Measurements from ENCODE around the gene ABL1. TPM values are rescaled to one million over a fixed set of nuclear protein-coding genes. Genes with fewer than 3 reads are reported as not detected.

ABL1 gene
- total RNA-seq, 1 donor from 2014 or later = 121 TPM

- no peak for TF ChIP-seq CTCF (IDR thresholded peaks at IDR 0.05; ENCODE audit: unreplicated experiment)
- H3K36me3 Mint-ChIP-seq (ENCODE audit: low read depth, unreplicated experiment) = no peaks in the 10 kb centered on the region
- peaks cover 74% of the 10 kb centered on the region for H3K4me1 Mint-ChIP-seq (ENCODE audit: unreplicated experiment)
- no peak for DNase-seq (ENCODE audit: low spot score)
- H3K27me3 Mint-ChIP-seq (ENCODE audit: unreplicated experiment) = peaks cover 10% of the 10 kb centered on the region
- peak overlapping the region; percentile 48 for H3K27ac Mint-ChIP-seq (ENCODE audit: unreplicated experiment)
- no peaks in the 10 kb centered on the region for H3K9me3 Mint-ChIP-seq (ENCODE audit: unreplicated experiment)
- no peak overlapping the region for H3K4me3 Mint-ChIP-seq (ENCODE audit: unreplicated experiment)
Measured at GRCh38 chr9:130839132-130840111, 4.4 kb downstream of the ABL1 start.

GRCh38 chr9:130842545-130842944 lies 7.5 kb downstream of the ABL1 start:
- H3K36me3 Mint-ChIP-seq (ENCODE audit: low read depth, unreplicated experiment) = no peaks in the 10 kb centered on the region
- H3K4me3 Mint-ChIP-seq (ENCODE audit: unreplicated experiment) = no peak overlapping the region
- TF ChIP-seq CTCF (IDR thresholded peaks at IDR 0.05; ENCODE audit: unreplicated experiment) = no peak
- H3K27ac Mint-ChIP-seq (ENCODE audit: unreplicated experiment) = peak overlapping the region; percentile 36
- H3K27me3 Mint-ChIP-seq (ENCODE audit: unreplicated experiment) = peaks cover 7% of the 10 kb centered on the region
- DNase-seq (ENCODE audit: low spot score) = no peak
- H3K4me1 Mint-ChIP-seq (ENCODE audit: unreplicated experiment) = peaks cover 81% of the 10 kb centered on the region
- H3K9me3 Mint-ChIP-seq (ENCODE audit: unreplicated experiment) = no peaks in the 10 kb centered on the region

GRCh38 chr9:130843049-130843908 lies 8.2 kb downstream of the ABL1 start:
- no peaks in the 10 kb centered on the region for H3K9me3 Mint-ChIP-seq (ENCODE audit: unreplicated experiment)
- no peak for DNase-seq (ENCODE audit: low spot score)
- H3K4me3 Mint-ChIP-seq (ENCODE audit: unreplicated experiment) = peak overlapping the region; percentile 45
- H3K27ac Mint-ChIP-seq (ENCODE audit: unreplicated experiment) = peak overlapping the region; percentile 20
- H3K36me3 Mint-ChIP-seq (ENCODE audit: low read depth, unreplicated experiment) = no peaks in the 10 kb centered on the region
- peaks cover 7% of the 10 kb centered on the region for H3K27me3 Mint-ChIP-seq (ENCODE audit: unreplicated experiment)
- H3K4me1 Mint-ChIP-seq (ENCODE audit: unreplicated experiment) = peaks cover 79% of the 10 kb centered on the region
- TF ChIP-seq CTCF (IDR thresholded peaks at IDR 0.05; ENCODE audit: unreplicated experiment) = no peak

- TF ChIP-seq CTCF (IDR thresholded peaks at IDR 0.05; ENCODE audit: unreplicated experiment) = no peak
- Mint-ChIP-seq H3K9me3 (ENCODE audit: unreplicated experiment) (no peaks in the 10 kb centered on the region), H3K27ac (ENCODE audit: unreplicated experiment) (no peak overlapping the region), H3K27me3 (ENCODE audit: unreplicated experiment) (peaks cover 7% of the 10 kb centered on the region), H3K4me3 (ENCODE audit: unreplicated experiment) (peak overlapping the region; percentile 56), H3K4me1 (ENCODE audit: unreplicated experiment) (peaks cover 72% of the 10 kb centered on the region), H3K36me3 (ENCODE audit: low read depth, unreplicated experiment) (no peaks in the 10 kb centered on the region)
- no peak for DNase-seq (ENCODE audit: low spot score)
Measured at GRCh38 chr9:130844044-130844451, 9.0 kb downstream of the ABL1 start.

Measured in endothelial cell (in vitro differentiated cells).